DND-41 (cell line): ENCODE data around the gene HMCN2.

Experiments used
- ATAC-seq: fragments of 200-7000 bp; cut with Tn5 transposase; 3 replicates; pipeline ENCODE4 v1.9.1; 2021; ENCODE audit warnings: low read depth; ENCODE audit not compliant: insufficient read depth
- DNase-seq: peaks from one replicate; pipeline ENCODE4 v3.0.0-alpha.2; 2020
- H2AFZ ChIP-seq: 2 replicates; pipeline ENCODE4 v1.6.0; 2012; ENCODE audit warnings: low read depth, low read length
- H3K27ac ChIP-seq: 2 replicates; pipeline ENCODE4 v1.5.1; 2012; ENCODE audit warnings: low read length, inconsistent platforms
- H3K27me3 ChIP-seq: fragments of 200-600 bp; sonication (generic); 2 replicates; pipeline ENCODE4 v1.6.0; 2012; ENCODE audit warnings: low read length, mild to moderate bottlenecking, inconsistent platforms; ENCODE audit not compliant: insufficient read depth, poor library complexity
- H3K36me3 ChIP-seq: 2 replicates; pipeline ENCODE4 v1.5.1; 2012; ENCODE audit warnings: low read length, inconsistent platforms; ENCODE audit not compliant: insufficient read depth
- H3K4me1 ChIP-seq: 2 replicates; pipeline ENCODE4 v1.5.1; 2012; ENCODE audit warnings: mild to moderate bottlenecking, low read length; ENCODE audit not compliant: insufficient read depth
- H3K4me2 ChIP-seq: 2 replicates; pipeline ENCODE4 v1.6.0; 2012; ENCODE audit warnings: mild to moderate bottlenecking, moderate library complexity, low read length, inconsistent platforms; ENCODE audit not compliant: insufficient read depth
- H3K4me3 ChIP-seq, 2 experiments: fragments of 200-600 bp in 1 of 2; shearing (Covaris generic) in 1 of 2; 2 replicates each; pipeline ENCODE4 v1.5.1; 2012 to 2016; ENCODE audit warnings: inconsistent platforms in 2 of 2, low read length in 2 of 2, mild to moderate bottlenecking in 2 of 2, low read depth in 1 of 2, moderate library complexity in 1 of 2
- H3K79me2 ChIP-seq: 2 replicates; pipeline ENCODE4 v1.6.0; 2012; ENCODE audit warnings: low read length, inconsistent platforms; ENCODE audit not compliant: insufficient read depth
- H3K9ac ChIP-seq: 2 replicates; pipeline ENCODE4 v1.6.0; 2012; ENCODE audit warnings: low read depth, mild to moderate bottlenecking, inconsistent platforms, low read length, moderate library complexity
- H3K9me3 ChIP-seq: 2 replicates; pipeline ENCODE4 v1.5.1; 2012; ENCODE audit warnings: low read length, moderate library complexity, mild to moderate bottlenecking, inconsistent platforms; ENCODE audit not compliant: insufficient read depth, severe bottlenecking
- H4K20me1 ChIP-seq: 2 replicates; pipeline ENCODE4 v1.6.0; 2012; ENCODE audit warnings: low read length; ENCODE audit not compliant: insufficient read depth
- EZH2 ChIP-seq: IDR thresholded peaks from 3 replicates; pipeline ENCODE4 v1.6.1; 2012; ENCODE audit warnings: borderline replicate concordance, low read depth, mild to moderate bottlenecking, moderate library complexity, low read length, inconsistent platforms; ENCODE audit not compliant: severe bottlenecking
- TF ChIP-seq, protein P1 (sequence below): IDR thresholded peaks from 2 replicates; pipeline ENCODE4 v1.5.1; 2012; ENCODE audit warnings: borderline replicate concordance, low read length, moderate library complexity, mild to moderate bottlenecking; ENCODE audit not compliant: poor library complexity, severe bottlenecking; ENCODE audit errors: extremely low read depth

Gene HMCN2

DNA sequence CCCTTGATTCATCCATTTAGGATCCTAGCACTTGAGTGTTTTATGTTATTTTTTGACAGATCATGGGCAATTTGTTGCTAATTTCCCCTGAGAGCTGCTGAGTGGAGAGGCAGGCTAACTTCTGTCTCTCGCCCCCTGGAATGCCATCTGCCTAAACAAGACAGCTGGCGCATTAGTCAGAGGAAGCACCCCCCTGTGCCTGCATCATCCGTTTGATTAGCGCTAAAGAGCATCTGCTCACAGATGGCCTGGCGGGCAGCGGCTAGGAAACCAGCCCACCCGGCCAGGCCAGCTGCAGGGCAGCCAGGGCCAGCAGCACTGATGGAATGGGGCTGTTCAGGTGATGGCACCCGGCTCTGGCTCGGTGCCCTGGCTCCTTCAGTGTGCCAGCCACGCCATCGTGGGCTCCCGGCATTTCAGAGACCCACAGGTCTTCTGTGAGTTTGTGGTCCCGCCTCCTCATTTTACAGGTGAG is 156.3 kb downstream of the HMCN2 start:
- Histone ChIP-seq H3K27ac (no peak overlapping the region), H3K36me3 (no peaks in the 10 kb centered on the region), H3K4me1 (no peaks in the 10 kb centered on the region), H3K9me3 (no peaks in the 10 kb centered on the region), H2AFZ (no peak overlapping the region), H3K4me3 (no peak overlapping the region), H3K79me2 (no peaks in the 10 kb centered on the region), H3K4me2 (no peak overlapping the region), H3K27me3 (no peaks in the 10 kb centered on the region), H3K9ac (no peak overlapping the region), H4K20me1 (no peaks in the 10 kb centered on the region)
- ATAC-seq (no peak), DNase-seq (no peak)
- TF ChIP-seq EZH2, result no peak
- TF ChIP-seq, protein P1, sequence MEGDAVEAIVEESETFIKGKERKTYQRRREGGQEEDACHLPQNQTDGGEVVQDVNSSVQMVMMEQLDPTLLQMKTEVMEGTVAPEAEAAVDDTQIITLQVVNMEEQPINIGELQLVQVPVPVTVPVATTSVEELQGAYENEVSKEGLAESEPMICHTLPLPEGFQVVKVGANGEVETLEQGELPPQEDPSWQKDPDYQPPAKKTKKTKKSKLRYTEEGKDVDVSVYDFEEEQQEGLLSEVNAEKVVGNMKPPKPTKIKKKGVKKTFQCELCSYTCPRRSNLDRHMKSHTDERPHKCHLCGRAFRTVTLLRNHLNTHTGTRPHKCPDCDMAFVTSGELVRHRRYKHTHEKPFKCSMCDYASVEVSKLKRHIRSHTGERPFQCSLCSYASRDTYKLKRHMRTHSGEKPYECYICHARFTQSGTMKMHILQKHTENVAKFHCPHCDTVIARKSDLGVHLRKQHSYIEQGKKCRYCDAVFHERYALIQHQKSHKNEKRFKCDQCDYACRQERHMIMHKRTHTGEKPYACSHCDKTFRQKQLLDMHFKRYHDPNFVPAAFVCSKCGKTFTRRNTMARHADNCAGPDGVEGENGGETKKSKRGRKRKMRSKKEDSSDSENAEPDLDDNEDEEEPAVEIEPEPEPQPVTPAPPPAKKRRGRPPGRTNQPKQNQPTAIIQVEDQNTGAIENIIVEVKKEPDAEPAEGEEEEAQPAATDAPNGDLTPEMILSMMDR, result no peak

DNA sequence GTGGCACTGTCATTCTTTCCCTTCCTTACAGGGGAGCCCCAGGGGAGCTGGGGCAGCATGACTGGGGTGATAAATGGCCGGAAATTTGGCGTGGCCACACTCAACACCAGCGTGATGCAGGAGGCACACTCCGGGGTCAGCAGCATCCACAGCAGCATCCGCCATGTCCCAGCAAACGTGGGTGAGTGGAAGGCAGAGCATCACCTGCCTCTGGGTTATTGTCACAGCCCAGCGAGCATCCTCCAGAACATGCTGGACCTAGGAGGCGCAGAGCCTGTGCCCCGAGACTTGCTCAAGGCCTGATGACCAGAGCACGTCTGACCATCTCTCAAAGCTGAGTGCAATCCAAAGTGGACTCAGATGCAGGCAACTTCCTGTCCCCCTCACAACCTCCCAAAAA is 157.0 kb downstream of the HMCN2 start:
- DNase-seq (no peak), ATAC-seq (no peak)
- H2AFZ ChIP-seq, result no peak overlapping the region
- H3K9ac ChIP-seq, result no peak overlapping the region
- H3K4me1 ChIP-seq, result no peaks in the 10 kb centered on the region
- H3K27ac ChIP-seq, result no peak overlapping the region
- H3K4me3 ChIP-seq, result no peak overlapping the region
- no peaks in the 10 kb centered on the region for H3K9me3 ChIP-seq
- no peak for TF ChIP-seq EZH2
- TF ChIP-seq, protein P1, result no peak
- no peaks in the 10 kb centered on the region for H3K79me2 ChIP-seq
- H4K20me1 ChIP-seq, result no peaks in the 10 kb centered on the region
- no peaks in the 10 kb centered on the region for H3K36me3 ChIP-seq
- H3K27me3 ChIP-seq, result no peaks in the 10 kb centered on the region
- no peak overlapping the region for H3K4me2 ChIP-seq

DNA sequence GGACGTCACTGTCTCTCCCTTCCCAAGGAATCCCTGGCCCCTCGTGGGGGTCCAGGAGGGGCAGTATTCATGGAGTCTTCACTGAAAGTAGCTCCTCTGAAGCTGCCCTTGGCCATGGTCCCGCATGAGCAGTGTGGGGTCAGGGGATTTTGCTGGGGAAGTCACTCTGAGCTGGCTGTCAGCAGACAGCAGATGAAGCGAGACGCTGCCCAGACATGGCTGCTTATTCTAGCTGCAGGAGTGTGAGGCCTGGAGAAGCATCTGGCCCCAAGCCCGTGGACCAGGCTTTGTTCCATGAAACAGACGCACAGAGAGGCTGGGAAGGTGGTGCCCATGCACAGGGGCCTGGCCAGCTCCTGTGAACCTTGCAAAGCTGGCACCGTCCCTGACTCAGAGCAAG is 157.7 kb downstream of the HMCN2 start:
- Histone ChIP-seq H3K4me1 (no peaks in the 10 kb centered on the region), H4K20me1 (no peaks in the 10 kb centered on the region), H3K9ac (no peak overlapping the region), H3K79me2 (no peaks in the 10 kb centered on the region), H3K4me3 (no peak overlapping the region), H3K9me3 (no peaks in the 10 kb centered on the region), H3K27me3 (no peaks in the 10 kb centered on the region), H3K27ac (no peak overlapping the region), H3K4me2 (no peak overlapping the region), H3K36me3 (no peaks in the 10 kb centered on the region), H2AFZ (no peak overlapping the region)
- DNase-seq (no peak), ATAC-seq (no peak)
- TF ChIP-seq EZH2, result no peak
- TF ChIP-seq, protein P1, result no peak
